ENCODE results near the gene ARHGAP15.

DNA sequence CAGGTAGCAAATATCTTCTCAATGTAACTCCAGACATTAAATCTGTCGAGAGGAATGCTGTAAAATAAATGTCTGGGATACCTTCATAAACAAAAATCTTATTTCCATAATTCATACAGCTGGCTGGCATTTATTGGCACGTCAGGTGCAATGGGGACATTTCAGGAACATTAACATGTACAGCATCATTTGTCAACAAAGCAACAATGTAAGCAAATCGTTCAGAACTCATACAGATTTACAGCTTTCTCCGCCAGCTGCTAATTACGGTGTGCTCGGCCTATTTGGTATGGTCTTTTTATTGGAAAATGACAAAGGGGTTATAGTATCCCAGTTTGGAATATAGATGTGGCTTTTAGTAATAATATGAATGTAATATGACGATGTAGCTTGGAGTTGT, 464.9 kb downstream of the ARHGAP15 start:
- TF ChIP-seq EZH2phosphoT487 (IDR thresholded peaks at IDR 0.05; ENCODE audit: insufficient read depth, low read depth): no peak
- no peak for TF ChIP-seq EZH2 (IDR thresholded peaks at IDR 0.05; ENCODE audit: insufficient read depth, poor library complexity, severe bottlenecking)
